OCI-LY3 (cell line): ENCODE results near the gene SIL1.

Experiments used
- H2AFZ ChIP-seq: fragments of 200-600, 300-600 bp; shearing (Covaris generic); 2 replicates; pipeline ENCODE4 v1.6.0; 2014; ENCODE audit warnings: antibody characterized with exemption, low read depth, low read length
- H3K27ac ChIP-seq: fragments of 200-600, 300-600 bp; sonication (generic); 2 replicates; pipeline ENCODE4 v1.5.1; 2014; ENCODE audit warnings: mild to moderate bottlenecking, low read length, moderate library complexity, mixed read lengths
- H3K27me3 ChIP-seq: fragments of 200-600, 300-600 bp; sonication (generic); 2 replicates; pipeline ENCODE4 v1.6.1; 2014; ENCODE audit warnings: low read depth, low read length, mixed read lengths
- H3K36me3 ChIP-seq: fragments of 200-600, 300-600 bp; sonication (generic); replicated peaks from 2 replicates; pipeline ENCODE3; 2014; ENCODE audit warnings: low read depth, low read length, mixed read lengths
- H3K4me1 ChIP-seq: fragments of 300-600, 200-600 bp; sonication (generic); 2 replicates; pipeline ENCODE4 v1.6.1; 2014; ENCODE audit warnings: low read length, mixed read lengths
- H3K4me2 ChIP-seq: fragments of 200-600, 300-600 bp; sonication (generic); 2 replicates; pipeline ENCODE4 v1.6.1; 2014; ENCODE audit warnings: low read length, mixed read lengths
- H3K4me3 ChIP-seq: fragments of 300-600, 200-600 bp; sonication (generic); 2 replicates; pipeline ENCODE4 v1.5.1; 2014; ENCODE audit warnings: antibody characterized with exemption, mild to moderate bottlenecking, low read length, moderate library complexity
- H3K79me2 ChIP-seq: fragments of 300-600, 200-600 bp; shearing (Covaris generic); 2 replicates; pipeline ENCODE4 v1.6.1; 2014; ENCODE audit warnings: mild to moderate bottlenecking, low read length, mixed read lengths
- H3K9ac ChIP-seq: fragments of 300-600, 200-600 bp; shearing (Covaris generic); 2 replicates; pipeline ENCODE4 v1.6.0; 2014; ENCODE audit warnings: mild to moderate bottlenecking, low read length, moderate library complexity
- H3K9me3 ChIP-seq: fragments of 200-600, 300-600 bp; shearing (Covaris generic); 2 replicates; pipeline ENCODE4 v1.6.1; 2014; ENCODE audit warnings: low read length, mixed read lengths; ENCODE audit not compliant: insufficient read depth
- H4K20me1 ChIP-seq: fragments of 200-600, 300-600 bp; sonication (generic); 2 replicates; pipeline ENCODE4 v1.6.1; 2016; ENCODE audit warnings: low read length, mixed read lengths; ENCODE audit not compliant: insufficient read depth
- CTCF ChIP-seq: fragments of 200-600, 300-600 bp; sonication (generic); IDR thresholded peaks from 2 replicates; pipeline ENCODE4 v1.5.1; 2014; ENCODE audit warnings: antibody characterized with exemption, low read length, low read depth
- EZH2phosphoT487 ChIP-seq: fragments of 200-600 bp; shearing (Covaris generic); IDR thresholded peaks from 2 replicates; pipeline ENCODE4 v1.6.1; 2018; ENCODE audit warnings: antibody characterized with exemption, mixed run types, low read depth

The SIL1 gene

GRCh38 chr5:139121120-139121519, 77.0 kb downstream of the SIL1 start:
- Histone ChIP-seq H3K27me3 (no peaks in the 10 kb centered on the region), H3K9ac (no peak overlapping the region), H3K27ac (no peak overlapping the region), H3K36me3 (no peaks in the 10 kb centered on the region), H3K79me2 (no peaks in the 10 kb centered on the region), H2AFZ (no peak overlapping the region), H3K4me2 (no peak overlapping the region), H3K9me3 (no peaks in the 10 kb centered on the region), H4K20me1 (no peaks in the 10 kb centered on the region), H3K4me3 (no peak overlapping the region), H3K4me1 (no peaks in the 10 kb centered on the region)
- TF ChIP-seq EZH2phosphoT487 (no peak), CTCF (no peak)

GRCh38 chr5:139120521-139120920, 77.6 kb downstream of the SIL1 start:
- Histone ChIP-seq H3K36me3 (no peaks in the 10 kb centered on the region), H3K79me2 (no peaks in the 10 kb centered on the region), H2AFZ (no peak overlapping the region), H3K4me1 (no peaks in the 10 kb centered on the region), H3K4me2 (no peak overlapping the region), H3K27me3 (no peaks in the 10 kb centered on the region), H3K9me3 (no peaks in the 10 kb centered on the region), H3K27ac (no peak overlapping the region), H4K20me1 (no peaks in the 10 kb centered on the region), H3K4me3 (no peak overlapping the region), H3K9ac (no peak overlapping the region)
- TF ChIP-seq EZH2phosphoT487 (no peak), CTCF (no peak)

GRCh38 chr5:139118804-139119203, 79.4 kb downstream of the SIL1 start:
- no peak overlapping the region for H2AFZ ChIP-seq
- H3K79me2 ChIP-seq: no peaks in the 10 kb centered on the region
- no peaks in the 10 kb centered on the region for H3K36me3 ChIP-seq
- H3K4me2 ChIP-seq: no peak overlapping the region
- H3K9ac ChIP-seq: no peak overlapping the region
- H3K9me3 ChIP-seq: no peaks in the 10 kb centered on the region
- no peak overlapping the region for H3K4me3 ChIP-seq
- TF ChIP-seq CTCF (no peak), EZH2phosphoT487 (no peak)
- H3K27ac ChIP-seq: no peak overlapping the region
- H3K27me3 ChIP-seq: no peaks in the 10 kb centered on the region
- no peaks in the 10 kb centered on the region for H3K4me1 ChIP-seq
- no peaks in the 10 kb centered on the region for H4K20me1 ChIP-seq

GRCh38 chr5:139117342-139117884, 80.8 kb downstream of the SIL1 start:
- Histone ChIP-seq H2AFZ (no peak overlapping the region), H3K4me1 (no peaks in the 10 kb centered on the region), H3K9me3 (no peaks in the 10 kb centered on the region), H3K27me3 (no peaks in the 10 kb centered on the region), H3K4me3 (no peak overlapping the region), H3K27ac (no peak overlapping the region), H3K4me2 (no peak overlapping the region), H3K79me2 (no peaks in the 10 kb centered on the region), H3K9ac (no peak overlapping the region), H4K20me1 (no peaks in the 10 kb centered on the region), H3K36me3 (no peaks in the 10 kb centered on the region)
- no peak for TF ChIP-seq EZH2phosphoT487
- no peak for TF ChIP-seq CTCF
